GM10847 (cell line): ENCODE measurements around the gene TRMT10A.

Experiments used
- POLR2A ChIP-seq: IDR thresholded peaks from 2 replicates; pipeline ENCODE4 v1.6.1; 2011; ENCODE audit not compliant: insufficient read length; ENCODE audit errors: extremely low read depth

The TRMT10A gene

GRCh38 chr4:99563310-99564186 lies at the start of gene TRMT10A:
TSS of gene TRMT10A (minus strand) at chr4:99564039. CDS start at chr4:99559338, 4,701 bp downstream.
- TF ChIP-seq POLR2A = peak; percentile 66

DNA sequence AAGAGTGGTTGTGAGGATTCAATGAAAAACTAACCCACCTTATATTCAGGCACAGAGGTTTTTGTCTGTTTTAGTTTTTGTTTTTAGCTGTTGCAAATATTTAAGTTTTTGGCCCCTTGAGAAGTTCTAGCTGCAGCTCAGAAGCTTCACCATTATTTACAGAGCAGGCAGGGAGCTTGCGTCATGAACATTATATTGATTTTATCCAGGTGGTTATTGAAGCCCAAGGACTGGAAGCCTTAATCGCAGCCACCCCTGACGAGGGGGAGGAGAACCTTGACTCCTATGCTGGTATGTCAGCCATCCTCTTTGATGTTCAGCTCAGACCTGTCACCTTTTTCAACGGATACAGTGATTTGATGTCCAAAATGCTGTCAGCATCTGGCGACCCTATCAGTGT lies 48.9 kb upstream of the TRMT10A start:
- no peak for TF ChIP-seq POLR2A

- no peak for TF ChIP-seq POLR2A
Observed at GRCh38 chr4:99612281-99612680, 48.4 kb upstream of the TRMT10A start.

DNA sequence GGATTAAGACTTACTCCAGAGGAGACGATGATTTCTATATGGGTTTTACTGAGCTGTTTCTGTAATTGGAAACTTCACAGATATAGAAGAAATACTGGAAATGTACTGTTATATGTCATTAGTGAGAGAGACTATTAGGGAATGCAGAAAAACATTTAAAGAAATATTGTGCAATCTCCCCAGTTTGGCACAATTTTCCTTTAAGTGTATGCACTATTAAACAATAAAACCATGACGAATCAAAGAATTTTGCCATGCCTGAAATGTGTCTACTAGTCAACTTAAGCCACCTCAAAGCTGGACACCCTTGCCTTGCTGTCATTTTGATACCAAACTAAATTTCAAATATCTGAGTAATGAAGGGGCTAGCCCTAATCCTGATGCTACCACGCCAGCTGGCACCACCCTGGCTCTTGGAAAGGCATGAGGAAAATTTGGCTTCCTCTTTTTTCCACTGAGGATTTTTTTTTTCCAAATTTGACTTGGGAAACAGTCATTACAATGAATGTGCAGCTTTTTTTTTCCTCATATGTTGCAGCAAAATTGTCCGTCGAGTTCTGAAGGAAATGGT lies 46.9 kb upstream of the TRMT10A start:
- no peak for TF ChIP-seq POLR2A

DNA sequence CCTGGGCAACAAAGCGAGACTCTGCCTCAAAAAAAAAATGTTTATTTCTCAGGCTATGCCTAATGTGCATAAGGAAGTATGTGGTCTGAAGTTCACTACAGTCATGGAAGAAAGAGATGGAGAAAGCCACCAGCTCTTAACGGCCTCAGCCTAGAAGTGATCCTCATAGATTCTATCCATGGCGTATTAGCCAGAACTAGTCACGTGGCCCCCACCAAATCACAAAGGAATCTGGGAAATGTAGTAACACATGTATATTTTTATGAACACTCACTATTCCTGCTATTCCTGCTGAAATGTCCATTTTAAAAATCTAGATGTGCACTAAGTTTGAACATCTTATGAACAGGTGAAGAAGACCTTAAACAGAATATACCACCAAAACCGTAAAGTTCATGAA lies 44.6 kb upstream of the TRMT10A start:
- no peak for TF ChIP-seq POLR2A

GRCh38 chr4:99606716-99607115 lies 42.9 kb upstream of the TRMT10A start:
- no peak for TF ChIP-seq POLR2A

DNA sequence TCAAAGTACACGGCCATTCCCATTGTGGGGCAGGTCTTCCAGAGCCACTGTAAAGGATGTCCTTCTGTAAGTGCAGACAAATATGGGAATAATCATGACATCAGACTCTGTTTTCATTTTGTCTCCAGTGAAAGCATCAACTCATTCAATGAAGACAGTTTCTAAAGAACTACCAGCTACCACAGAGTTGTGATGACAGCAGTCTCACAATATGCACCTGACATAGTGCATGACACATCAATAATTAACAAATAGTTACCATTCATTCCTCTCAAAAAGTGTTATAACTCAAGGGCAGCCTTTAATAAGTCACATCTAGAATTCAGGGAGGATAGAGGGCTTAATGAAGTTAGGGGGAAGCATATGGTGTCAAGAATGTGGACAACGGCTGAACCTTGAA lies 31.0 kb upstream of the TRMT10A start:
- no peak for TF ChIP-seq POLR2A

- no peak for TF ChIP-seq POLR2A
Observed at GRCh38 chr4:99593781-99594641, 30.2 kb upstream of the TRMT10A start.

DNA sequence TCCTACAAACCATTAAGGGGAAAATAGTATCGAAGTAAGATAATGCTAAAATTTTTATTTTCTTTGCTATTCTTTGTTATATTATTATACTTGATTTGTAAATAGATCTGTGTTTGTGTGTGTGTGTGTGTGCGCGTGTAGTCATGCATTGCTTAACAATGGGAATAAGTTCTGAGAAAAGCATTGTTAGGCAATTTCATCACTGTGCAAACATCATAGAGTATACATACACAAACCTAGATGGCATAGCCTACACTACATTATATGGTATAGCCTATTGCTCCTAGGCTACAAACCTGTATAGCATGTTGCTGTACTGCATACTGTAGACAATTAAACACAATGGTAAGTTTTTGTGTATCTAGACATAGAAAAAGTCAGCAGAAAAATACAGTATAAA lies 27.9 kb upstream of the TRMT10A start:
- TF ChIP-seq POLR2A = no peak

DNA sequence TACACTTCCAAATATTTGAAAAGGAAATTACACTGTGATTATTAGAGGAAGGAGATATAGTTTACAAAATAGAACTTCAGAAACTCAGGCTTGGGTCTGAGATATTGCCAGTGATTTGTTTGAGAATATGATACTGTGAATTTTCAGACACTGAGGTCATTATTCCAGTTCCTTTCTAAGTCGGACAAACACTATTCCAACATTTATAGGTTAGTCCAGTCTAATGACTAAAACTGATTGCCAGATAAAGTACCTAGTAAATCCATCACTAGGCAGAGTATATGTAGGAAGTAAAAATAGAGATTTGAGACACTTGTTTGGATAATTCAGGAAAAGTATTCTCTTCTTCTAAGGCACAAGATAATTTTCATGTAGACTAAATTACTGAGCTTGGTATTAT lies 24.0 kb upstream of the TRMT10A start:
- no peak for TF ChIP-seq POLR2A

DNA sequence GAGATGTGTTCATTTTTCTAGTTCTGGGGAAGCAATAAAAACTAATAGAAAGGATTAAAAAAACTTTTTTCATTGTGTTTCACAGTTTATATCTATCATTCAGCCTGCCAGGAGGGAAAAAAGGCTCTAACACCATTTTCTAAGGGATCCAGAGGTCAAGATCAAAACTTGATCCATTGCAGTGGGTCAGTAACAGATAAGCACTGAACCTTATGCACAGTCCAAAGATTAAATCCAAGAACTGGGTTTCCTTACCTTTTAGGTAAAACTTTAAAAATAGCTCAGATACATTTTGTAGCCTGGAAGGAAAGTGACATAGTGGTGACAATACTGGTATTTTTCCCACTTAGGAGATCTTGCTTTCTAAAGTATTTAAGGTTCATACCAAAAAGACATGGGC lies 23.5 kb upstream of the TRMT10A start:
- no peak for TF ChIP-seq POLR2A

DNA sequence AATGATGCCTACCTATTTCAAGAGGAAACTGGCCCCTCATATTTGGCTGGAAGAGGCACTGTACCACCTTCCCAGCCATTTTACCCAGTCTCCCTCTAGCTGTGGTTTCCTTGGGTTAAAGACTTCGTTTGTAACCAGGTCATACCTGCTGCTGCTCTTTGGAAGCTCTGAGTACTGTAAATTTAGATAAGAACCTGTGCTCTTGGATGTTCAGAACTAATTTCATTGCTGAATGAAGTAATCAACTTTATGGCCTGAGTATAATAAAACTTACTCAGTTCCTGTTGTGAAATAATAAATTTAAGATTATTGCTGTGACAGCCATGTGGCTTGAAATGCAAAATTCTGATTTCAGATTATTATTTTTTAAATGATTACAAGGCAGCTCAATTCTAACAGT lies 23.0 kb upstream of the TRMT10A start:
- no peak for TF ChIP-seq POLR2A

DNA sequence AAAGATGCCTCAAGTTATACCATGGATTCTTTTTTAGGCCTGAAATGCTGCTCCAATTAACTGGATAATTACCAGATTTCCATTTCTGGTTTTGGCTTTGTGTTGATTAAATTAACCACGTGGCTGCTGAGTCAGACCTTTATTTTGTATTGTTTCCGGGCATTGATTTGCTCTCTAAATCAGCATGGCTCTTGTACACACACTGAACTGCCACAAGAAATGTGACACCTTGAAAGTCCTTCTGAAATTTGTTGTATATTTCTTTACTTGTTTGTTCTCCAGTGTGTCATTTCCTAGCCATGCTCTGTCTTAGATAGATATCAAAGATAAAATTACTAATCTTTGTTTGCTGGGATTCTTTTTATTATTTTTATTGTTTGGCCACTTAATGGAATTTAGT lies 22.5 kb upstream of the TRMT10A start:
- no peak for TF ChIP-seq POLR2A

GRCh38 chr4:99585516-99585915 lies 21.7 kb upstream of the TRMT10A start:
- TF ChIP-seq POLR2A = no peak

DNA sequence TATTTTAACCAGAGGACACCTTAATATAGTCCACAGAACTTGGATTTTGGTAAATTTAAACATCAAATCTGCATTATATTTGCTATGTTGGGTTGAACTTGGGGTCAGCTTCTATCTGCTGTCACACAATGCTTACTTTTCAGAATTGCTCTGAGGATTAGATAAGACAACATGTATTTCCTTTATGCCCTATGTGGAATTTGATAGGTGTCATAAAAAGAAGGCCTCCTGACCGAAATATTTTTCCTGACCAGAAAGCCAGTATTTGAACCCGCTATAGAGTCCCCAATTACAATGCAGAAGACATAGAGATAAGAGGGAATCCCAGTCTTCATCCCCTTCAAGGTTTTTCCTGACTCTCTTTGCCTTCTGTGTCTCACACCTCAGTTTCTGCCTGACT lies 14.9 kb upstream of the TRMT10A start:
- no peak for TF ChIP-seq POLR2A

DNA sequence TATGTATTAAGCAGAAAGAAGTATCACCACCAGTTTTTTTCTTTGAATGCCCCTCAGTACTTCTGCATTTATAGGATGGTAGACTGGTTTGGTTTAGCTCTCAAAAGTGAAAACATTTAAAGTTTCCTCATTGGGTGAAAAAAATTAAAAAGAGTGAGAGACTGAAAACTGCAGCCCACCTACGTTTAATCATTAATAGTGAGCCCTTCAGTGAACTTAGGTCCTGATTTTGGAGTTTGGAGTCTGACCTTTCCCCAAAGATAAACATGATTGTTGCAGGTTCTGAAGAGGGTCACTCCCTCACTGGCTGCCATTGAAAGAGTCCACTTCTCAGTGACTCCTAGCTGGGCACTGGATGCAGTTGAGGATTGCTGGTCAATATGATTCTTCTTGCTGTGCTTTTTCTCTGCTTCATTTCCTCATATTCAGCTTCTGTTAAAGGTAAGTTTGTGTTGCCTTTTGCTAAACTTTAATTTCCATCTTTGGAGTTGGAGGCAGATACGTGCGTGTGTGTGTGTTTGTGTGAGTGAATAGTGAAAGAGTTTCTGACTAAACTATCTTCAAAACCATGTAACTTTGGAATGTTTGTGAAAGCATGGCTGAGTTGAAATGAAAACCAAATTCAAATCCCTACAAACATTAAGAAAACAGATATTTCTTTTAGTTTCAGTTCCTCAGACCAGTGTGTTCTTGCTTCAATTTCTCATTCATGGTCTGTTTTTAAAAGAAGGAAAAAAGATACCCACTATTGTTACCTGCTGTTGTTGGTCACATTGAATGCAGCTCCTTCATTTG lies 10.9 kb upstream of the TRMT10A start, which contains the start of gene MTTP:
MTTP (plus strand) TSS at position 295 of the 795 bp plus-strand sequence; CDS start at position 381, 86 bp downstream.
- TF ChIP-seq POLR2A = no peak
